ENCODE measurements around the gene CHST15. TPM values are rescaled to one million over a fixed set of nuclear protein-coding genes. Genes with fewer than 3 reads are reported as not detected.

The CHST15 gene
- total and polyA plus RNA-seq, 2 donors from 2014 or later = 2.8 to 39.7 TPM

DNA sequence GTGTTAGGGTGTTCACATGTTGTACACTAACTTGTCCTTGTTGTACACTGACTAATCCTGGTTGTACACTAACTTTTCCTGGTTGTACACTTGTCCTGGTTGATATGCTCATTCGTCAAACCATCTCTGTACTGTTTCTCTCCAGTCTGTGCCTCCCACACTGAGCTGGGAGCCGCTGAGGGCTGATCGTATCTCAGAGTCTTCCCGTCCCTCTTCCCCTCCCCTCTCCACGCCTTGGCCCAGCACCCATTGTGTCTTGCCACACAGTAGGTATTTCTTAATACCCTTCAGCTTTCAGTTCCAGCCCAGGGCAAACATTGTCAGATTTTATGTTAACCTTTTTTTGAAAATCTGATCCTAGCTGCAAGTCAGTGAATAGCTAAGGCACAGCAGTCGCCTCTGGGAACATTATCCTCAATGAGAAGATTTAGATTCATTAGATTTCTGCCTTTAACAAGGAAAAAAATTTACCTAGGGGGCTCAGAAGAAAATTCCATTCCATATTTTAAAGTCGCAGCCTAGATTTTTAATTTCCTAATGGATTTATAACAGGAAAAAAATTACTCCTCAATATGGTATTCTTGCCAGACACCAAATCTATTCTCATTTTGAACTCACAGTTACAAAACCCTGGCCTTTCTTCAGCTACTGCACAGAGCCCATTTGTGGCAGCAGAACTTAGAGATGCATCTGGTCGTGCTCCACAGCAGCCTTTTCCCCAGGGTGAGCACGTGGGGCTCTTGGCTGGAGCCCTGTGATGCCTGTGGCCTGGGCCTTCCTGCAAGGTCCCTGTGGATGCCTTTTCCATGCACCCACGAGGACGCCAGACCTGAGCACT is 33.0 kb upstream of the CHST15 start:
- no peak overlapping the region for H3K9ac ChIP-seq (ENCODE audit: low read length in 3 of 3)
- intact Hi-C loops (cut with DNase I) = no loop called here
- no peaks in the 10 kb centered on the region for H3K27me3 ChIP-seq (ENCODE audit: control insufficient read depth, insufficient read depth, low read length)
- FAIRE-seq (no peak), DNase-seq (peak in 1 of 5 donors; percentile 53)
- H3K4me1 ChIP-seq (ENCODE audit: control insufficient read depth in 2 of 3, insufficient read depth in 2 of 3, low read depth in 1 of 3, low read length in 3 of 3) = no peaks in the 10 kb centered on the region
- TF ChIP-seq CTCF (IDR thresholded peaks at IDR 0.05; ENCODE audit: borderline replicate concordance, extremely low read depth, insufficient read depth) = no peak
- H3K27ac ChIP-seq (ENCODE audit: low read depth in 2 of 2, low read length in 2 of 2) = no peak overlapping the region
- H3K36me3 ChIP-seq (ENCODE audit: control insufficient read depth in 2 of 3, insufficient read depth in 3 of 3, low read length in 3 of 3) = no peaks in the 10 kb centered on the region
- no peak overlapping the region for H3K4me3 ChIP-seq (ENCODE audit: low read length in 3 of 3)
- H3K9me3 ChIP-seq (ENCODE audit: control insufficient read depth in 2 of 3, insufficient read depth in 1 of 3, low read length in 3 of 3) = no peaks in the 10 kb centered on the region

DNA sequence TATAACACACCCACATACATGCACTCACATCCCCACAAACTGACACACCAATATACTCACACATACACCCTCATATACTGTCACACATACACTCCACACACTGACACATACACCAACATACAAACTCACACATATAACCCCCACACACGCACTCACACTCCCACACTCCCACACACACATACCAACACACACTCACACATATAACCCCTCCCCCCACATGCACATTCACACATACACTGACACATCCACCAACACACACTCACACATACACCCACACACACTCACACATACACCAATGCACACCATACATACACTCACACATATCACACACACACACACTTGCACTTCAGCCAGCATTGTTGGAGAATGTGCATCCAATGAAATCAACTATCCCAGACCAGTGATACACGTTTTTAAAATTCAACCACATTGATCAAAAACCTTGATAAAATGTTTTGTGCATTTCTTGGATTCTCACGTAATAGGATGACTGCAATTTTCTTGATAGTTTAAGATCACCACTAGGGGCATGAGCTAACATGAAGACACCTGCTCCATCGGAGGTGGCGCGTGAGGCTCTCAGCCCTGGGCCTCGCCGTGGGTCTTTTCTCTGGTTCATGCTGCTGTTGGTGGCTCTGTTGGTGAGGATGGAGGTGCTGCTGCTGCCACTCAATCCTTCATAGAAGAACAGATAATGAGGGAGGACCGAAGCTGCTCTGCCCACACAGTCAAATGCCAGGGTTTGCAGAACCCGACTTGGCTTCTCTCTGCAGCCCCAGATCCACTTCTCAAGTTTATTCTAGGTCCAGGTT is 32.1 kb upstream of the CHST15 start:
- intact Hi-C loops (cut with DNase I) = no loop called here
- H3K4me3 ChIP-seq (ENCODE audit: low read length in 3 of 3) = no peak overlapping the region
- H3K4me1 ChIP-seq (ENCODE audit: control insufficient read depth in 2 of 3, insufficient read depth in 2 of 3, low read depth in 1 of 3, low read length in 3 of 3) = peaks cover 0 to 3% (median 0%) of the 10 kb centered on the region in 3 donors
- peak in 2 of 5 donors; percentile 29 to 48 for DNase-seq
- H3K27ac ChIP-seq (ENCODE audit: low read depth in 2 of 2, low read length in 2 of 2) = no peak overlapping the region
- no peaks in the 10 kb centered on the region for H3K27me3 ChIP-seq (ENCODE audit: control insufficient read depth, insufficient read depth, low read length)
- H3K36me3 ChIP-seq (ENCODE audit: control insufficient read depth in 2 of 3, insufficient read depth in 3 of 3, low read length in 3 of 3) = no peaks in the 10 kb centered on the region
- FAIRE-seq = no peak
- no peak for TF ChIP-seq CTCF (IDR thresholded peaks at IDR 0.05; ENCODE audit: borderline replicate concordance, extremely low read depth, insufficient read depth)
- H3K9me3 ChIP-seq (ENCODE audit: control insufficient read depth in 2 of 3, insufficient read depth in 1 of 3, low read length in 3 of 3) = no peaks in the 10 kb centered on the region
- H3K9ac ChIP-seq (ENCODE audit: low read length in 3 of 3) = no peak overlapping the region

GRCh38 chr10:124124769-124125161 is 31.4 kb upstream of the CHST15 start:
- DNase-seq (no peak), FAIRE-seq (no peak)
- Histone ChIP-seq H3K4me1 (ENCODE audit: control insufficient read depth in 2 of 3, insufficient read depth in 2 of 3, low read depth in 1 of 3, low read length in 3 of 3) (peaks cover 0 to 3% (median 0%) of the 10 kb centered on the region in 3 donors), H3K4me3 (ENCODE audit: low read length in 3 of 3) (no peak overlapping the region), H3K9ac (ENCODE audit: low read length in 3 of 3) (no peak overlapping the region), H3K9me3 (ENCODE audit: control insufficient read depth in 2 of 3, insufficient read depth in 1 of 3, low read length in 3 of 3) (no peaks in the 10 kb centered on the region), H3K36me3 (ENCODE audit: control insufficient read depth in 2 of 3, insufficient read depth in 3 of 3, low read length in 3 of 3) (no peaks in the 10 kb centered on the region), H3K27me3 (ENCODE audit: control insufficient read depth, insufficient read depth, low read length) (no peaks in the 10 kb centered on the region), H3K27ac (ENCODE audit: low read depth in 2 of 2, low read length in 2 of 2) (no peak overlapping the region)
- no peak for TF ChIP-seq CTCF (IDR thresholded peaks at IDR 0.05; ENCODE audit: borderline replicate concordance, extremely low read depth, insufficient read depth)
- intact Hi-C loops (cut with DNase I) = no loop called here
